ENCODE results near the gene SLC35C1.
A peak's percentile ranks its signal among the peaks of the same experiment; 100 is the strongest.
"Not testable (repeated sequence)": the region's sequence is repeated elsewhere in the genome, so short reads cannot be mapped to it uniquely, and the experiment has no call there.

SLC35C1 gene

GRCh38 chr11:45811109-45811435, 6.1 kb downstream of the SLC35C1 start:
- DNase-seq (ENCODE audit: low read depth) = no peak

- DNase-seq (ENCODE audit: low read depth) = no peak
Observed at GRCh38 chr11:45811571-45812290, 6.8 kb downstream of the SLC35C1 start.

GRCh38 chr11:45812581-45813548, 7.9 kb downstream of the SLC35C1 start:
- no peak for DNase-seq (ENCODE audit: low read depth)

GRCh38 chr11:45815747-45816146, 10.8 kb downstream of the SLC35C1 start:
- DNase-seq (ENCODE audit: low read depth) = no peak

- DNase-seq (ENCODE audit: low read depth) = no peak
Observed at GRCh38 chr11:45816614-45817013, 11.7 kb downstream of the SLC35C1 start.

- DNase-seq (ENCODE audit: low read depth) = no peak
Observed at GRCh38 chr11:45817191-45817590, 12.2 kb downstream of the SLC35C1 start.

GRCh38 chr11:45818961-45819605, 14.1 kb downstream of the SLC35C1 start:
- DNase-seq (ENCODE audit: low read depth) = no peak

- no peak for DNase-seq (ENCODE audit: low read depth)
Observed at GRCh38 chr11:45820211-45820857, 15.4 kb downstream of the SLC35C1 start.

- DNase-seq (ENCODE audit: low read depth) = not testable (repeated sequence)
Observed at GRCh38 chr11:45826492-45826891, 21.5 kb downstream of the SLC35C1 start.

- no peak for DNase-seq (ENCODE audit: low read depth)
Observed at GRCh38 chr11:45827123-45827522, 22.2 kb downstream of the SLC35C1 start.

- no peak for DNase-seq (ENCODE audit: low read depth)
Observed at GRCh38 chr11:45828996-45829395, 24.0 kb downstream of the SLC35C1 start.

- DNase-seq (ENCODE audit: low read depth) = no peak
Observed at GRCh38 chr11:45830596-45830995, 25.6 kb downstream of the SLC35C1 start.

- DNase-seq (ENCODE audit: low read depth) = no peak
Observed at GRCh38 chr11:45832811-45833441, 28.0 kb downstream of the SLC35C1 start.

GRCh38 chr11:45833761-45834160, 28.8 kb downstream of the SLC35C1 start:
- no peak for DNase-seq (ENCODE audit: low read depth)

- no peak for DNase-seq (ENCODE audit: low read depth)
Observed at GRCh38 chr11:45834298-45834756, 29.4 kb downstream of the SLC35C1 start.

- no peak for DNase-seq (ENCODE audit: low read depth)
Observed at GRCh38 chr11:45839204-45839603, 34.3 kb downstream of the SLC35C1 start.

- not testable (repeated sequence) for DNase-seq (ENCODE audit: low read depth)
Observed at GRCh38 chr11:45840251-45840650, 35.3 kb downstream of the SLC35C1 start.

- DNase-seq (ENCODE audit: low read depth) = peak; percentile 81
Observed at GRCh38 chr11:45843158-45843924, 38.4 kb downstream of the SLC35C1 start.

GRCh38 chr11:45844822-45845578, 40.1 kb downstream of the SLC35C1 start:
- DNase-seq (ENCODE audit: low read depth) = no peak

GRCh38 chr11:45846174-45846675, 41.3 kb downstream of the SLC35C1 start:
- DNase-seq (ENCODE audit: low read depth) = no peak

Measured in activated T-cell treated with anti-CD3 and anti-CD28 coated beads for 1 hour (primary cell).